SKM-1 treated with dmso at 0.1 percent for 144 hours (cell line): ENCODE results near the gene DPP9.

Experiments used
- DNase-seq: peaks from one replicate; lab custom pipeline; 2025; ENCODE audit not compliant: unreplicated experiment; lab: John Stamatoyannopoulos, UW

Gene DPP9

DNA sequence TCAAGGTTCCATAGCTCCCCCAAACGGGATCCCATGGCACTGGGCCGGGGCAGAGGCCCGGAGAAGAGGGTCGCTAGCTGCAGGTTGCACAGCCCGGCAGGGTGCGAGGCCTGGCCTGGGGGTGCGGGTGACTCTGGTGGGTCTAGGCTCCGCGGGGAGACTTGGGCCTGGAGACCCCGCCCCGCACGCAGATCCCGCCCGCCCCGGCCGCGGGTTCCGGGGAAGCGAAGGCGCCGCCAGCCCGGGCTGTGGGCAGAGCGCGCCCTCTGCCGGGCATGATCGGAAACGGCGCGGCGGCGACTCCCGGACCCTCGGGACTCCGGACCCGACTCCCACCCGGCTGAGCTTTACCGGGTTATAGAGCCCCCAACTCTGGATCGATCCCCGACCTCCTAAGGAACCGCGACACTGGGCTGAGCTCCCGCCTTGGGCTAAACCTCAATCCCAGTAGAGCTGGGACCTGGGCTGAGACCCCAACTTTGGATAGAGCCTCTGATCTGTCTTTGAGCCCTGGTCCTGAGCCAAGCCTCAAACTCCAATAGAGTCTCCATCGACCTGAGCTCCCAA is 87.4 kb downstream of the DPP9 start:
- peak; percentile 49 for DNase-seq

DNA sequence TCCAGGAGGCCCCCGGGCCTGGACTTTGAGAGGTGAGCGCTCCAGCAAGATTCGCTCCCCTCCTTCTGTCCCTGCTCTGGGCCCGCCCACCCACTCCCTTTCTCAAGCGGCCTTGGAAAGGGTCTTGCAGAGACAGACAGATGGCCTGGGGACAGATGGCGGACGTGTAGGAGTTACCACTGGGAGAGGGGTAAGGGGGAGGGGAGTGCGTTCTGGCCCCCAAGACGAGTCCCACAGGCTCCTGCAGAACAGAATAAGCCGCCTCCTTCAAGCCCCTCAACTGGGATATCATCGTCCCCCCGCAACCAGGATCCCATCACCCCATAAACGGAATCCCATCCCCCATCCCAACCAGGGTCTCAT is 87.9 kb downstream of the DPP9 start:
- DNase-seq = no peak

DNA sequence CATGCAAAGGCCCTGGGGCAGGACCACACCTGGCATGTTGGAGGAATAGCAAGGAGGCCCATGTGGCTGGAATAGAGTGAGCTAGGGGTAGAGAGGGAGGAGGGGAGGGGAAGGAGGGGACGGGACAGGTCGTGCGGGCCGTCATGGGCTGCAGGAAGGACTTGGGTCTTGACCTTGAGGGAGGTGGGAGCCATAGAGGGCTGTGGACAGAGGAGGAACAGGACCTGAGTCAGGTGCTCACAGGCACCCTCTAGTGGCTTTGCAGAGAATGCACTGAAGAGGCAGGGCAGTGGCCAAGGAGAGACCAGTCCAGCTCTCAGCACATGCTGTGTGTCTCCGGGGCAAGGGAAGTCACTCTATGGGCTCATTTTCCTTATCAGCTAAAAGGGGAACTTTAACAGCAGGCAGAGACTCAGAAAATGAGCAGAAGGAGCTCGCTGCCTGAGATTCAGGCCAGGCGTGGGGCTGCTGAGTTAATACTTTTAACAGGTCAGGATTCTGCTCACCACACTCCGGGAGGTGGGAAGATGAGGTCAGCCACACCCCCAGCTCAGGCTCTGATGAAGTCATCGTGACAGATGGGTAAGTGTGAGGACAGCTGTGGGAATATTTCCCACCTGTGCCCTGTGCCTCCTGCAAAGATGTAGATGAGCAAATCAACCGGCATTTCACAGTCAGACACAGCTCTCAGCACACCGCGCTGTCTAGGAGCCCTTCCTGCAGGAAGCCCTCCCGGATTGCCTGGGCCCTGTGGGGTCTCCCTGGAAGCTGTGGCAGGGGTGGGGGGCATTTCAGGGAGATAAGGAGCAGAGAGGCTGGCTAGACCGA is 90.3 kb downstream of the DPP9 start:
- peak; percentile 97 for DNase-seq
